Measurements from ENCODE around the gene CLEC16A.

CLEC16A gene

GRCh38 chr16:11190588-11191560 lies 246.5 kb downstream of the CLEC16A start:
- DNase-seq: no peak

GRCh38 chr16:11191665-11192064 lies 247.3 kb downstream of the CLEC16A start:
- DNase-seq: no peak

DNA sequence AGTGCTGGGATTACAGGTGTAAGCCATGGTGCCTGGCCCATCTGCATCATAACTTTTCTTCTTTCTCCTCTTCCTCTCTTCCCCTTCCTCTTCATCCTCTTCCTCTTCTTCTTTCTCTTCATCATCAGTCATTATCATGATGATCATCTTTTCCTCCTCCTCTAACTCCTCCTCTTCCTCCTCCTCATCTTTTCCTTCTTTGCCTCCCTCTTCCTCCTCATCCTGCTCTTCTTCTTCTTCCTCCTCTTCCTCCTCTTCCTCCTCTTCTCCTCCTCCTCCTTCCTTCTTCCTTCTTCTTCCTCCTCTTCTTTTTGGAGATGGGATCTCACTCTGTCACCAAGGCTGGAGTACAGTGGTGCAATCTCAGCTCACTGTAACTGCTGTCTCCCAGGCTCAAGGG lies 249.1 kb downstream of the CLEC16A start:
- DNase-seq: no peak

DNA sequence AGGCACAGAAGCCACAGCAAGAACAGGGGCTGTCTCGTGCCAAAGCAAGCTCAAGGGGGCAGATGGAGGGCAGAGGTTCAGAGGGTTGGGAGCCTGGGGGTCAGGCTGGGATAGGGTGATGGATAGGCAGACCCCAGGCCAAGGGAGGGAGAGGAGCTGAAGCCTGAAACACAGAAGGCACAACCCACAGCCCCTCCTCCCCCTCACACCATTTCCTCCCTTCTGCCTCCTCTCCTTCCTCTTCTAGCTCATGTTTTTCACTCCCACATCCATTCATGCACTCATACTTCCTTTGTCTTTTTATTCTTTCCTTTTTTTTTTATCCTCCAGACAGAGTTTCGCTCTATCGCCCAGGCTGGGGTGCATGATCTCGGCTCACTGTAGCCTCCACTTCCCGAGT lies 250.5 kb downstream of the CLEC16A start:
- DNase-seq: no peak

GRCh38 chr16:11196286-11196828 lies 252.0 kb downstream of the CLEC16A start:
- DNase-seq: no peak

DNA sequence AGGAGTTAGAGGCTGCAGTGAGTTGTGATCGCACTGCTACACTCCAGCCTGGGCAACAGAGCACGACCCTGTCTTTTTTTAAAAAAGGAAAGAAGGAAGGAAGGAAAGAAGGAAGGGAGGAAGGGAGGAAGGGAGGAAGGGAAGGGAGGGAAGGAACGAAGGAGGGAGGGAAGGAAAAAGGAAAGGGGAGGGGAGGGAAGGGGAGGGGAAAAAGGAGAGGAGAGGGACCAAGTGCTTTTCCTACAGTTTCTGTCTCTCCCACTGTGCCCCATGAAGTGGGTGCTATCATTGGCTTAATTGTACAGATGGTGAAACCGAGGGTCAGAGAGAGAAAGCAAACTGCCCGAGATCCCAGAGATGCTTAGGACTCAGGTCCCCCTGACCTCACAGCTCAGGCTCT lies 254.0 kb downstream of the CLEC16A start:
- DNase-seq: no peak

- DNase-seq: no peak
Measured at GRCh38 chr16:11198828-11199227, 254.5 kb downstream of the CLEC16A start.

- no peak for DNase-seq
Measured at GRCh38 chr16:11200592-11200991, 256.2 kb downstream of the CLEC16A start.

- DNase-seq: no peak
Measured at GRCh38 chr16:11201498-11202259, 257.3 kb downstream of the CLEC16A start.

- no peak for DNase-seq
Measured at GRCh38 chr16:11202260-11203091, 258.1 kb downstream of the CLEC16A start.

DNA sequence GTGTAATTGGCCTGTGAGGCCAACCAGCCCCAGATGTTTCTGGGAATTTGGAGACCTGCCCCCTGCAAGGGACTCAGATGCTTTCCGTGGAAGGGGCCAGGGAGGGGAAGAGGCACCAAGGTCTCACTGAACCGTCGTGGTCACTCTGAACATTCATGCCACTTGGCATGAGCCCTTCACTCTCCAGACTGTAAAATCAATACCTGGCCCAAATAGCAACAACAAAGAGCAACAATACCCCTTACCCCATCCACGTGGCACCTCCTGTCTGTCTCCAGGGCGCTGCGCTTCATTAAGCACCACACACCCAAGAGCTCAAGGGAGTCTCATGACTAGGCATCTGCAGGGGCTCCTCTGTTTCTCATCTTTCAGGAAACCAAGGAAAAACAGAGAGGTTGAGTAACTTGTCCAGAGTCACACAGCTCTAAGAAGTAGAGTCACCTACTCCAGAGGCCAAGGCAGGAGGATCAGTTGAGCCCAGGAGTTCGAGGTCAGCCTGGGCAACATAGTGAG lies 258.8 kb downstream of the CLEC16A start:
- DNase-seq: no peak

GRCh38 chr16:11204513-11205047 lies 260.2 kb downstream of the CLEC16A start:
- DNase-seq: no peak

DNA sequence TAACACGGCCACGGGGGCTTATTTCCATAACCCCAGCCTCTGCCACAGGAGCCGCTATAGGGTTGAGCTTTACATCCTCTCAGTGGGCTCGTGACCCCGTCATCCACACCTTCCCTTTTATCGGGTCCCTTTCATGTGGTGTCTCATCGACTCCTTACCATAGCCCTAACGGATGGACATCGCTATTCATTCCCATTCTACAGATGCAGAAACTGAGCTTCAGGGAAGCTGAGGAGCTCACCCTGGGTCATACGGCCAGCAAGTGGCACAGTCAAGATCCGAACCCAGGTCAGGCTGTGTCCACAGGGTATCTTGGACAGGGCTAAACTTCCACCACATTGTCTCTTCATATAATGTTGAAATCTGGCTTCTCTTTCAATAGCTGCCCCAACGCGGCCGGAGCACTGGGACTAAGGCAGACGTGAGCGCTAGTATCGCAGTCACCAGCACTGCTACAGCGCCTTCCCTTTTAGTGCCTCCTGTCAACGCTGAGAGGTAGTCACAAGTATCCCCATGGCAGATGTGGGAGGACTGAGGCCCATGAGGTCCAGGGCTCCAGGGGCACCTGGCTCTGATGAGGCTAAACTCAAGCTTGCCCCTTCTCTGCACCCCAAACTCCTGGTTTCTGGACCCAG lies 260.8 kb downstream of the CLEC16A start:
- no peak for DNase-seq

DNA sequence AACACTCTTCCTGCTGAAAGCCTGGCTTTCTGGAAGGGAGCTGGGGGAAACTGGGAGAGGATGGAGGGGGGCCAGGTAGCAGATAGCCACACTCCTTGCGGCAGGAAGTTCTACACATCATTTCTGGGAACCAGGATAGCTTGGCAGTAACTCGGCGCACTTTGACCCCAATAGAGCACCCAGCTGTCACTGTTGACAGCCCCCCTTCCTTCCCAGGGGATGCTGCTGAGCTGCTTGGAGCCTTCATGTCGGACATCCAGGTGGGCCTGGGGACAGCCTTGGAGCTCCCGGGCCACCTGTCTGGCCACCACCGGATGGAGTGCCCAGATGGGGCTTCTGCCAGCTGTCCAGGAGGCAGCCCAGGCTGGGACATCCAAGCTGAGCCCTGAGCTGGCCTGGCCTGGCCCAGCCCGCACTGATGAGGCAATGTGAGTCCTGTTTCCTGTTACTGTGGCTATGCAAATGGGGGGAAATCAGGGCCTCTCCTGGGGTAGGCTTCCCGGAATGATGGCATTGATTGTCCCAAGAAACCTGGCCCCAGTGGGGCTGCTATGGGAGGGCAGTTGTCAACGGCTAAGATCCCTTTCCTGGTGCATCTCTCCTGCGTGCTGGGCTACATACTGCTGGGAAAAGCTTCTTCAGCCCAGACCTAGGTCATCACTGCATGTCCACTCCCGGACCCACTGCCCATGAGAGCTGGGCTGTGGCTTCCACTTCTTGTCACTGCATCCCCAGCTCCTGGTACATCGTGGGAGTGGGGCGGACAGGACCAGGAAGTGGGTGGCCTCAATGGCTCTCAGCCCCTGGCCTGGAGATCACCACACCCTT lies 261.6 kb downstream of the CLEC16A start:
- no peak for DNase-seq

DNA sequence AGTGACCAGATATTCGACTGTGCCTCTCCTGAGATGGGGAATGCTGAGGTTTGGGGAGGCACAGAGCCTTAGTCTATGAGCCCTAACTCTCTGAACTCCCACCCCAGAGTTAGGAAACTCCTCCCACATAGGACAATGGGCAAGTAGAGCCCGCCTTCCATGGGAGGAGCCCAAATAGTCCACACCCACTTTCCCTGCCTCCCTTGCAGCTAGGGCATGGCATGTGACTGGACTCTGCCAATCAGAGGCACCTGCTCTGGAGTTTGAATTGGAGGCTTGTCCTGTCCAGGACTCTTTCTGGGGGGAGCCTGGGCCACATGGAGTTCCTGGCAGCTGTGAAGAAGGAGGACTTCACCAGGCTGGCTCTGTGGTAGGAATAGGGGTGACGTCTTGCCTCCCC lies 263.3 kb downstream of the CLEC16A start:
- DNase-seq: no peak

DNA sequence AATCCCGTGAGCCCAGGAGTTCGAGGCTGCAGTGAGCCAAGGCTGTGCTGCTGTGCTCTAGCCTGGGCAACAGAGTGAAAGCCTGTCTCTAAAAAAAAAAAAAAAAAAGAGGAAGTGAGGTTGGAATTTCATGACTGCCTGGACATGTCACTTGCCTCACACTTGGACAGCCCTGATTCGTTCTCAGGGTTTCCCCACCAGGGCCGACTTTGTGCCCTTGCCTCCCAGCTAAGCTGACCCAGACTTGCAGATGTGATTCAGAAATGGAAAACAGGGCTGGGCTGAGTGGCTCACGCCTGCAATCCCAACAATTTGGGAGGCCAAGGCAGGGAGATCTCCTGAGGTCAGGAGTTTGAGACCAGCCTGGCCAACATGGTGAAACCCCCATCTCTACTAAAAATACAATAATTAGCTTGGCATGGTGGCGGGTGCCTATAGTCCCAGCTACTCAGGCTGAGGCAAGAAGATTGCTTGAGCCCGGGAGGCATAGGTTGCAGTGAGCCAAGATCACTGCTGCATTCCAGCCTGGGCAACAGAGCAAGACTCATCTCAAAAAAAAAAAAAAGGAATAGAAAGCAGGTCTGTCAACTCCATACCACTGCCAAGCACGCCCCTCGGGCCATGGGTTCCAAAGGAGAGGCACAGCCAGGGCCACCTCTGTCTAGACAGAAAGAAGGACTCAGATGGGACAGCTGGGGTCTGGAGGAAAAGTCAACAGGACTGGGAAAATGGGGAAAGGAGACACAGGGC lies 264.7 kb downstream of the CLEC16A start:
- no peak for DNase-seq

DNA sequence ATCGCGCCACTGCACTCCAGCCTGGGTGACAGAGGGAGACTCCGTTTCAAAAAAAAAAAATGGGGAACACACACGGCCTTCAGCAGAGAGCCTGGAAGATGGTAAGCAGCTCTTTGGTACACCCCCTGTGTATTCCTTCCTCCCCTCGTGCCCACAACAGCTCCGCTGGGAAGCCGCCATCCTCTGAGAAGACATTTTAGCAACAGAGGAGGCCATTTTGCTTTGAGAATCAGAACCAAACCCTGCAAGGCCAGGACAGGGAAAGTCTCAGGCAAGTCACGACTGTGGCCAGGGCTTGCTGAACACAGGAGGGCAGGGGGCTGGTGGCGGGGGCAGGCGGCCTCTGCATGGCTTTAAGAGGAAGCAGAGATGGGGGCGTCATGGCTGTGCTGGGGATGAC lies 265.9 kb downstream of the CLEC16A start:
- DNase-seq: no peak

DNA sequence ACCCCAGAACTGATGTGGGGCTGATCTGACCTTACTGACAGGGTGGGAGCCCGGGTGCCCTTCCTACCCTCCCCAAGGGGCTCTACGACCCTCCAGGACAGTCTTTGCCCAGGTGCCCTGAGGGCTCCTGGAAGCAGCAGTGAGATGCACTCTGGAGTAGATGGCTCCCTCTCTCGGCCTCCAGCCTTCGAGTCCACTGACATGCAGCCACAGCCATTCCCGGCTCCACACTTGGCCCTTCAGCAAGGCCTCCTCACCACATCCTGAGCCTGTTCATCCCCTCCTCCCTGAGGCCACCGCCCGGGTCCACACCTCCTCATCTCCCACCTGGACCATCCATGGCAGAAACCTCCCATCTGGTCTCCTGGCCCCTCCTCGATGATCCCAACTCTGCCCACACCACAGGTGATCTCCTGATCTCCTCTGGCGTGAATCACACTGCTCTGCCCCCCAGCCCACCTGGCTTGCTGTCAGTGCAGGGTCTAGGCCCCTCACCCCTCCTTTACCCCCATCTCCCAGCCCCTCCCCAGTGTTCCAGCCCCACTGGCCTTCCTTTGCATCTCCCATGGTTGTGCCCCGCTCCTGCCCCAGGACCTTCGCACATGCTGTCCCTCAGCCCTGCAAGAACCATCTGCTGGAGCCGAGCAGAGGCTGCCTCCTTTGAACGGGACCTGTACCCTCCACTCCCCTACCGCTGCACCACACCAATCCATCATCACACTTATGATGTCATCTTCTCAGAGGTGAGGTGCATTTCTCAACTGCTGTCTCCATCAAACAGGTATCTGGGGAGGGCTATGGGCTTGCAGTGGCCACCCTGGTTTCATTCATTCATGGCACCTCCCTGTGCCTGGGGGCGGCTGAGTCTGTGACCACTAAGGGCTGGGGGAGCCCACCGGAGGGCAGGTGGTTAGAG lies 267.0 kb downstream of the CLEC16A start:
- DNase-seq: no peak
